ENCODE results near the gene APOE.
A peak's percentile ranks its signal among the peaks of the same experiment; 100 is the strongest.
"Not testable (repeated sequence)": the region's sequence is repeated elsewhere in the genome, so short reads cannot be mapped to it uniquely, and the experiment has no call there.

The APOE gene

GRCh38 chr19:44886141-44886540, 19.5 kb upstream of the APOE start:
- DNase-seq, result no peak

GRCh38 chr19:44887648-44888047, 17.9 kb upstream of the APOE start:
- DNase-seq, result no peak

- DNase-seq, result not testable (repeated sequence)
Observed at GRCh38 chr19:44888335-44888734, 17.3 kb upstream of the APOE start.

GRCh38 chr19:44889830-44890365, 15.7 kb upstream of the APOE start:
- DNase-seq, result no peak

GRCh38 chr19:44890366-44891015, 15.1 kb upstream of the APOE start:
- DNase-seq, result peak in 3 of 4 experiments; percentile 99

- peak in 1 of 4 experiments; percentile 100 for DNase-seq
Observed at GRCh38 chr19:44891016-44891882, 14.3 kb upstream of the APOE start, which contains the start of gene TOMM40. TSS of gene TOMM40 (plus strand) at chr19:44891254. CDS start at chr19:44891416, 162 bp downstream.

GRCh38 chr19:44892932-44893331, 12.7 kb upstream of the APOE start:
- DNase-seq, result no peak

GRCh38 chr19:44893332-44894051, 12.1 kb upstream of the APOE start:
- DNase-seq, result no peak

- no peak for DNase-seq
Observed at GRCh38 chr19:44894052-44894400, 11.6 kb upstream of the APOE start.

GRCh38 chr19:44894946-44895345, 10.7 kb upstream of the APOE start:
- DNase-seq, result no peak

- DNase-seq, result no peak
Observed at GRCh38 chr19:44897835-44898234, 7.8 kb upstream of the APOE start.

GRCh38 chr19:44900328-44901244, 5.0 kb upstream of the APOE start:
- no peak for DNase-seq

GRCh38 chr19:44903216-44903601, 2.4 kb upstream of the APOE start:
- no peak for DNase-seq

GRCh38 chr19:44903602-44904425, 1.8 kb upstream of the APOE start:
- DNase-seq, result peak; percentile 52 to 76 (median 70)

- no peak for DNase-seq
Observed at GRCh38 chr19:44904426-44904994, 1.1 kb upstream of the APOE start.

- no peak for DNase-seq
Observed at GRCh38 chr19:44907613-44908012, 2.0 kb downstream of the APOE start.

GRCh38 chr19:44908074-44908835, 2.7 kb downstream of the APOE start:
- DNase-seq, result no peak

- DNase-seq, result no peak
Observed at GRCh38 chr19:44908836-44909261, 3.3 kb downstream of the APOE start.

- DNase-seq, result no peak
Observed at GRCh38 chr19:44909775-44910174, 4.2 kb downstream of the APOE start.

- DNase-seq, result not testable (repeated sequence)
Observed at GRCh38 chr19:44911896-44912295, 6.3 kb downstream of the APOE start.

All from activated naive CD4-positive, alpha-beta T cell (primary cell).